NT2/D1 (cell line): ENCODE data around the gene DUS1L.
A peak's percentile ranks its signal among the peaks of the same experiment; 100 is the strongest.

Experiments used
- DNase-seq: peaks from one replicate; pipeline ENCODE4 v3.0.0-alpha.2; 2011; ENCODE audit warnings: low read depth, low spot score
- H3K27me3 ChIP-seq: 2 replicates; pipeline ENCODE4 v1.6.0; 2011; ENCODE audit warnings: mild to moderate bottlenecking; ENCODE audit not compliant: insufficient read length, insufficient read depth
- H3K36me3 ChIP-seq: 2 replicates; pipeline ENCODE4 v1.6.1; 2011; ENCODE audit warnings: mild to moderate bottlenecking, low read length, mixed read lengths; ENCODE audit not compliant: insufficient read depth, insufficient read length
- H3K4me1 ChIP-seq: 2 replicates; pipeline ENCODE4 v1.5.1; 2011; ENCODE audit not compliant: insufficient read depth, insufficient read length
- H3K4me3 ChIP-seq: 2 replicates; pipeline ENCODE4 v1.5.1; 2011; ENCODE audit warnings: low read depth; ENCODE audit not compliant: insufficient read length
- H3K9ac ChIP-seq: 2 replicates; pipeline ENCODE4 v1.6.0; 2011; ENCODE audit warnings: low read depth; ENCODE audit not compliant: insufficient read length
- H3K9me3 ChIP-seq: 2 replicates; pipeline ENCODE4 v1.5.1; 2011; ENCODE audit warnings: mild to moderate bottlenecking, low read length; ENCODE audit not compliant: insufficient read depth
- SUZ12 ChIP-seq: IDR thresholded peaks from 2 replicates; pipeline ENCODE4 v1.6.1; 2011; ENCODE audit not compliant: insufficient read length, insufficient read depth; ENCODE audit errors: extremely low read depth
- YY1 ChIP-seq: IDR thresholded peaks from 2 replicates; pipeline ENCODE4 v1.6.1; 2011; ENCODE audit not compliant: insufficient read length, insufficient read depth
- ZNF274 ChIP-seq: IDR thresholded peaks from 2 replicates; pipeline ENCODE4 v1.6.1; 2011; ENCODE audit warnings: mild to moderate bottlenecking, low read depth, low read length

The DUS1L gene

GRCh38 chr17:82021107-82021899 lies 44.3 kb downstream of the DUS1L start:
- Histone ChIP-seq H3K9ac (peak overlapping the region; percentile 93), H3K4me3 (no peak overlapping the region), H3K27me3 (peaks cover 15% of the 10 kb centered on the region), H3K4me1 (peaks cover 28% of the 10 kb centered on the region), H3K36me3 (peaks cover 47% of the 10 kb centered on the region), H3K9me3 (no peaks in the 10 kb centered on the region)
- TF ChIP-seq YY1 (no peak), ZNF274 (no peak), SUZ12 (no peak)
- no peak for DNase-seq

GRCh38 chr17:82020572-82021106 lies 45.0 kb downstream of the DUS1L start:
- no peak for DNase-seq
- Histone ChIP-seq H3K9me3 (no peaks in the 10 kb centered on the region), H3K9ac (no peak overlapping the region), H3K27me3 (peaks cover 15% of the 10 kb centered on the region), H3K4me3 (no peak overlapping the region), H3K4me1 (peaks cover 31% of the 10 kb centered on the region), H3K36me3 (peaks cover 41% of the 10 kb centered on the region)
- TF ChIP-seq ZNF274 (no peak), YY1 (no peak), SUZ12 (no peak)

- no peak for TF ChIP-seq SUZ12
- TF ChIP-seq ZNF274, result no peak
- TF ChIP-seq YY1, result no peak
- no peaks in the 10 kb centered on the region for H3K9me3 ChIP-seq
- H3K36me3 ChIP-seq, result peaks cover 36% of the 10 kb centered on the region
- H3K4me1 ChIP-seq, result peaks cover 32% of the 10 kb centered on the region
- peaks cover 15% of the 10 kb centered on the region for H3K27me3 ChIP-seq
- peak overlapping the region; percentile 0 for H3K4me3 ChIP-seq
- no peak for DNase-seq
- no peak overlapping the region for H3K9ac ChIP-seq
Measured at GRCh38 chr17:82019690-82020571, 45.7 kb downstream of the DUS1L start.

- no peaks in the 10 kb centered on the region for H3K9me3 ChIP-seq
- peaks cover 44% of the 10 kb centered on the region for H3K36me3 ChIP-seq
- peaks cover 27% of the 10 kb centered on the region for H3K4me1 ChIP-seq
- H3K4me3 ChIP-seq, result no peak overlapping the region
- no peak overlapping the region for H3K9ac ChIP-seq
- DNase-seq, result no peak
- TF ChIP-seq YY1, result no peak
- no peak for TF ChIP-seq SUZ12
- no peak for TF ChIP-seq ZNF274
- H3K27me3 ChIP-seq, result peaks cover 7% of the 10 kb centered on the region
Measured at GRCh38 chr17:82018989-82019689, 46.5 kb downstream of the DUS1L start.

GRCh38 chr17:82018152-82018988 lies 47.2 kb downstream of the DUS1L start:
- TF ChIP-seq SUZ12 (no peak), YY1 (no peak), ZNF274 (no peak)
- peaks cover 32% of the 10 kb centered on the region for H3K4me1 ChIP-seq
- H3K27me3 ChIP-seq, result no peaks in the 10 kb centered on the region
- no peaks in the 10 kb centered on the region for H3K9me3 ChIP-seq
- H3K4me3 ChIP-seq, result no peak overlapping the region
- DNase-seq, result no peak
- H3K36me3 ChIP-seq, result peaks cover 50% of the 10 kb centered on the region
- H3K9ac ChIP-seq, result no peak overlapping the region

- Histone ChIP-seq H3K27me3 (no peaks in the 10 kb centered on the region), H3K9ac (no peak overlapping the region), H3K4me1 (peaks cover 35% of the 10 kb centered on the region), H3K36me3 (peaks cover 50% of the 10 kb centered on the region), H3K4me3 (no peak overlapping the region), H3K9me3 (no peaks in the 10 kb centered on the region)
- DNase-seq, result no peak
- TF ChIP-seq SUZ12 (no peak), ZNF274 (no peak), YY1 (no peak)
Measured at GRCh38 chr17:82017612-82018151, 47.9 kb downstream of the DUS1L start.
